Activated CD8-positive, alpha-beta memory T cell treated with anti-CD3 and anti-CD28 coated beads, Interleukin-2, amount 10 ng/mL, durations not matched to agents 7 days and 5 days (primary cell): ENCODE results near the gene PTMA. TPM values are rescaled to one million over a fixed set of nuclear protein-coding genes. Genes with fewer than 3 reads are reported as not detected.
"Not testable (repeated sequence)": the region's sequence is repeated elsewhere in the genome, so short reads cannot be mapped to it uniquely, and the experiment has no call there.

Source experiments
- ATAC-seq: fragments of 150-1000 bp; cut with Tn5 transposase; one replicate; pipeline ENCODE4 v1.10.0; 2021; ENCODE audit warnings: moderate library complexity
- CTCF ChIA-PET: fragments of 350-600 bp; sonication (Branson Sonifier 250); formaldehyde crosslinking; loops from one replicate; lab custom pipeline; 2021; ENCODE audit warnings: antibody characterized with exemption; lab: Charles Lee
- DNase-seq: peaks from one replicate; pipeline ENCODE4 v3.0.0-alpha.2; 2020
- H3K27ac Mint-ChIP-seq: one replicate; pipeline ENCODE4 v1.8.0; 2021; ENCODE audit warnings: mild to moderate bottlenecking, mixed read lengths
- H3K27me3 Mint-ChIP-seq: one replicate; pipeline ENCODE4 v1.8.0; 2021; ENCODE audit warnings: mixed read lengths
- H3K36me3 Mint-ChIP-seq: one replicate; pipeline ENCODE4 v1.8.0; 2021; ENCODE audit warnings: mild to moderate bottlenecking, mixed read lengths
- H3K4me1 Mint-ChIP-seq: one replicate; pipeline ENCODE4 v1.8.0; 2021; ENCODE audit warnings: mixed read lengths
- H3K4me3 Mint-ChIP-seq: one replicate; pipeline ENCODE4 v1.8.0; 2021; ENCODE audit warnings: mild to moderate bottlenecking, moderate library complexity, mixed read lengths
- H3K9me3 Mint-ChIP-seq: one replicate; pipeline ENCODE4 v1.8.0; 2022; ENCODE audit warnings: low read depth, mixed read lengths
- total RNA-seq, 2 experiments: library from RNA; stranded (reverse); gene quantifications; one replicate each; pipeline ENCODE4 v1.2.3, GENCODE V29; 2021

The PTMA gene, protein sequence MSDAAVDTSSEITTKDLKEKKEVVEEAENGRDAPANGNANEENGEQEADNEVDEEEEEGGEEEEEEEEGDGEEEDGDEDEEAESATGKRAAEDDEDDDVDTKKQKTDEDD
- 1,000 to 10,000 TPM; 1,489 to 1,775 TPM for total RNA-seq

DNA sequence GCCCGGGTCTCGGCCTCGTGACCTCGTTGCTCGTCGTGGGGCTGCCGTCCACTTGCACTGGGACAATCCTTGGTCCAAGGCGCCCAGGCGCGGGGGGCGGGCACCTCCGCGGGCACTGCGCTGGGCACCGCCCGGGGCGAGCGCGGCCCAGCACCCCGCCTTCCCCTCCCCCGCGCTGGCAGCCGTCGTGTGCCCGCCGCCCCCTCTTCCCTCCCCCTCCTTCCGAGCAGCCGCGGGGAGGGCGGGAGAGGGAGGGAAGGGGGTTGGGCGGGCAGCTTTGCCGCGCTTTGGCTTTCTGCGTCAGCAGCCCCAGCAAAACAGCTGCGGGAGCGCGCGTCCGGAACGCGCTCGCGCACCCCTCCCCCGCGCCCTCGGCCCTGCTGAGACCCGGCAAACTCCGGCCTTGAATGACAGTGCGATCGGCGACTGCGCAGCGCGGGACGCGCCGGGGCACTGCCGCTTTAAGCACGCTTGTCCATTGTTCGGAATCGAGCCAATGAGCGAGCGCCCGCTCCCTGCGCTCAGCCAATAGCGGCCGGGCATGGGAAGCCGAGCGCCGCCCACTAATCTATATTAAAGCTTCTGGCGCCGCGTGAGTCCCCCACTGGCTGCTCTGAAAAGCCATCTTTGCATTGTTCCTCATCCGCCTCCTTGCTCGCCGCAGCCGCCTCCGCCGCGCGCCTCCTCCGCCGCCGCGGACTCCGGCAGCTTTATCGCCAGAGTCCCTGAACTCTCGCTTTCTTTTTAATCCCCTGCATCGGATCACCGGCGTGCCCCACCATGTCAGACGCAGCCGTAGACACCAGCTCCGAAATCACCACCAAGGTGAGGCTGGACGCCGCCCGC is at the start of gene PTMA:
Gene PTMA (plus strand): TSS at position 599 of the 846 bp plus-strand sequence. CDS start 182 bp downstream, at position 781.
- Mint-ChIP-seq H3K27me3 (peaks cover 2% of the 10 kb centered on the region), H3K9me3 (no peaks in the 10 kb centered on the region), H3K27ac (peak within 1 kb of the TSS; percentile 99), H3K36me3 (peaks cover 33% of the 10 kb centered on the region), H3K4me3 (peak within 1 kb of the TSS; percentile 97), H3K4me1 (peaks cover 27% of the 10 kb centered on the region)
- DNase-seq (peak; percentile 100), ATAC-seq (peak; percentile 72)
- CTCF ChIA-PET = interaction anchor here (1.0 to 16.8 kb wide), 6 partner anchors 8 to 102 kb away, joined by 3 to 202 read pairs (median 14); no protein-coding TSS in a partner anchor

DNA sequence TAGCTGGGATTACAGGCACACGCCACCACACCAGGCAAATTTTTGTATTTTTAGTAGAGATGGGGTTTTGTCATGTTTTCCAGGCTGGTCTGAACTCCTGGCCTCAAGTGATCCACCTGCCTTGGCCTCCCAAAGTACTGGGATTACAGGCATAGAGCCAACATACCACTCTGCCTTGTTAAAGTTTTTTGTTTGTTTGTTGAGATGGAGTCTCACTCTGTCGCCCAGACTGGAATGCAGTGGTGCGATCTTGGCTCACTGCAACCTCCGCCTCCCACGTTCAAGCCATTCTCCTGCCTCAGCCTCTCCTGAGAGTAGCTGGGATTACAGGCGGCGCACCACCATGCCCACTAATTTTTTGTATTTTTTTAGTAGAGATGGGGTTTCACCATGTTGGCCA is 48.3 kb upstream of the PTMA start:
- CTCF ChIA-PET = interaction anchor here (2.1 to 4.3 kb wide), 5 partner anchors 13 to 54 kb away, joined by 7 to 38 read pairs (median 12); no protein-coding TSS in a partner anchor
- DNase-seq, H3K9me3 Mint-ChIP-seq, H3K36me3 Mint-ChIP-seq, H3K27me3 Mint-ChIP-seq, H3K4me3 Mint-ChIP-seq, H3K27ac Mint-ChIP-seq, ATAC-seq: not testable (repeated sequence)
- H3K4me1 Mint-ChIP-seq = peaks cover 15% of the 10 kb centered on the region

DNA sequence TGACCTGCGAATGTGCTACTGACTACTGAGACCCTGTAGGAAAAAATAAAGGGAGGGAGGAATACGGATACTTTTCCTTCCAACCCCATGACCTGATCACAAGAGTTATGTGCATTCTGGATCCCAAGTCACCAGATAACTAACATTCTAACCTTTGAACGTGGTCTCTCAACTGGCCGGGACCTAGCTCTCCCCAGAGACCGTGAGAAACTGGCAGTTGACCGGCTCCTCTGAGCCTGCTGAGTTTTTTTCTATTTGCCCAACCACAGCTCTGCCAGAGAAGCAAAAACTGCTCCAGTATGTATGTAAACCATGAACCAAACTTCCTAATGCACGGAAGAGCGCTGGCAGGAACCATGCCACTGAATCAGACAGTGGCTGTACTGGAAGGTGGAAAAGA is 47.5 kb upstream of the PTMA start:
- no peak for DNase-seq
- peaks cover 15% of the 10 kb centered on the region for H3K4me1 Mint-ChIP-seq
- CTCF ChIA-PET = interaction anchor here (0.9 to 4.3 kb wide), 7 partner anchors 12 to 54 kb away, joined by 3 to 38 read pairs (median 7); partner anchors contain the start of gene PTMA
- H3K27me3 Mint-ChIP-seq = no peaks in the 10 kb centered on the region
- H3K27ac Mint-ChIP-seq = no peak overlapping the region
- peaks cover 2% of the 10 kb centered on the region for H3K36me3 Mint-ChIP-seq
- ATAC-seq = no peak
- no peak overlapping the region for H3K4me3 Mint-ChIP-seq
- peaks cover 3% of the 10 kb centered on the region for H3K9me3 Mint-ChIP-seq

DNA sequence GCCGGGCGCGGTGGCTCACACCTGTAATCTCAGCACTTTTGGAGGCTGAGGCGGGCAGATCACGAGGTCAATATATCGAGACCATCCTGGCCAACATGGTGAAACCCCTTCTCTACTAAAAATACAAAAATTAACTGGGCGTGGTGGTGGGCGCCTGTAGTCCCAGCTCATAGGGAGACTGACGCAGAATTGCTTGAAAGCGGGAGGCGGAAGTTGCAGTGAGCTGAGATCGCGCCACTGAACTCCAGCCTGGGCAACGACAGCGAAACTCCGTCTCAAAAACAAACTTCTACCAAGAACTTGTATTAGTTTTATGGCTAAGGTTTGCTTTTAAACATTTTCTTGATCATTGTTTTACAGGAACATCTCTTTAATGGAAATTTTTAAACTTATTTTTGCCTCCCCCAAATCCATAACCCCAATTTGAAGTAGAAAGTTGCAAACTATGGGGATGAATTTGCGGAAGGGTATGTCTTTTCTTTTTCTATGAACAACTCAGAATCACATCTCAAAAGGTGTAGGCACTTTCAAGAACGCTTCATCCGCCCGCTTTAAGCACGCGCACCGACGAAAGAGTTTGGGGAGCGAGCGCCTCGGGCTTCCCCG is 46.8 kb upstream of the PTMA start:
- peaks cover 15% of the 10 kb centered on the region for H3K4me1 Mint-ChIP-seq
- peaks cover 2% of the 10 kb centered on the region for H3K36me3 Mint-ChIP-seq
- peak overlapping the region; percentile 94 for H3K27ac Mint-ChIP-seq
- no peaks in the 10 kb centered on the region for H3K27me3 Mint-ChIP-seq
- ATAC-seq (no peak), DNase-seq (no peak)
- peaks cover 3% of the 10 kb centered on the region for H3K9me3 Mint-ChIP-seq
- peak overlapping the region; percentile 69 for H3K4me3 Mint-ChIP-seq
- CTCF ChIA-PET = interaction anchor here (0.8 to 4.3 kb wide), 9 partner anchors 12 to 48 kb away, joined by 3 to 38 read pairs (median 6); partner anchors contain the start of gene PTMA

DNA sequence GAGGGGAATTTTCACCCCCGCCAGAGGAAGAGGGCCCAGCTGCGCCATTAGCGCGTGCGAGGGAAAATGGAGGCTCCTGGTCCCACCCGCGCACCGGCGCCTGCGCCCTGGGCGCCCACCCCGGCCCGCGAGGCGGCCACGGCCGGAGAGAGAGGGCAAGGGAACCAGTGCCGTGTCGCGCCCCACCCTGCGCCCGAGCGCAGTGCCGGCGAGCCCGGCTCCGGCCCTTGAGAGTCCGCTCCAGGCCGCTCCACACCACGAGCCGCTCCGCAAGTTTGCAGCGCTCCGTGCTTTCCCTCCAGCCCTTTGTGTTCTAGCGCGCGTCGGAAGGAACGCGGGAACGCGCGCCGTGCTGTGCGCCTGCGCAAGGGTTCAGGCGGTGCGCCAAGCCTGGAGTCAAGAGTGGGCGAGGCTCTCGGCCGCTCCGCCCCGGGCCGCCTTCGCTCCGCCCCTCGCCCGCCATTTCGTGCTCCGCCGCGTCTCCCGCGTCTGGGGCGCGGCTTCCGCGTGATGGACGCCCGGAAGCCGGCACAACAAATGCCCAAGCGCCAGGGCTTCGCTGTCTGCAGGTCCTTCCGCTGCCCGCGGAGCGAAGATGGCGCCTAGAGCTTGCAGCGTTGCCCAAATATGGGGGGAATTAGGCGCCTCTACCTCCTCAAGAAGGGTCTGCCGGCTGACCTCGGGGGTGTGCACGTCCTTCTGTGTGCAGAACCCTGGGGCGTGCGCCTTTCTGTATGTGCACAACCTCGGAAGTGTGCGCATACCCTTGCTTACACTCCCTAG is 46.1 kb upstream of the PTMA start:
- Mint-ChIP-seq H3K4me3 (peak overlapping the region; percentile 69), H3K36me3 (peaks cover 2% of the 10 kb centered on the region), H3K4me1 (peaks cover 15% of the 10 kb centered on the region), H3K27me3 (no peaks in the 10 kb centered on the region), H3K9me3 (peaks cover 3% of the 10 kb centered on the region), H3K27ac (peak overlapping the region; percentile 94)
- DNase-seq (peak; percentile 97), ATAC-seq (peak; percentile 95)
- CTCF ChIA-PET = interaction anchor here (0.8 to 4.3 kb wide), 7 partner anchors 11 to 52 kb away, joined by 3 to 38 read pairs (median 7); no protein-coding TSS in a partner anchor

DNA sequence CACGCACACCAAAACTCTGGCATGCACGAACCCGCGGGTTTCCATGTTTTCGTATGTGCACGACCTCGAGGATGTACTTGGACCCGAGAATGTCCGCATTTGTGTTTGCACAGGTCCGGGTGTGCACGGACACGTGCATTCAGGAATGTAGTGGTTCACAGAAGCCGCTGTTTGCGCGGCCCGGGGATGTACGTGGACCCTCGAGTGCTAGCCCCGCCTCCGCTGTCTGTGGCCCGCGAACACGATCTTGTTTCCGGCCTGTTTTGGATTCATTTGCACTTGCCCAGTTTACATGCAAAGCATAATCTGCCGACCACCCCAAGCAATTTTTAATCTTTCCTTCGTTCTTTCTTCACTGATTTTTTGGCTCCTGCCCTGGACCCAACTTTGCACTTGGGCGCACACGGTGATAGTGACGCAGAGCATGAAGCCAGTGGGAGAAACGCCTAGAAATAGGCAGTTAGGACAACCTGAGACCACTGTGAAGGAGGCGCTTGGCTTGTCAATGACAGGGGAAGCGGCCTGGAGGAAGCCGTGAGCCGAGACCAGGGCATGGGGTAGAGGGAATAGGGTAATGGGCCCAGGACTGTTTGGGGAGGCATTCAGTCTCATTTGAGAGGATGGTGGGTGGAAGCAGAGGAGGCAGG is 45.4 kb upstream of the PTMA start:
- Mint-ChIP-seq H3K4me3 (peak overlapping the region; percentile 69), H3K4me1 (peaks cover 15% of the 10 kb centered on the region), H3K27me3 (no peaks in the 10 kb centered on the region), H3K9me3 (peaks cover 3% of the 10 kb centered on the region), H3K27ac (peak overlapping the region; percentile 94), H3K36me3 (peaks cover 2% of the 10 kb centered on the region)
- no peak for ATAC-seq
- no peak for DNase-seq
- CTCF ChIA-PET = interaction anchor here (1.0 to 4.3 kb wide), 6 partner anchors 10 to 51 kb away, joined by 3 to 38 read pairs (median 8); no protein-coding TSS in a partner anchor

DNA sequence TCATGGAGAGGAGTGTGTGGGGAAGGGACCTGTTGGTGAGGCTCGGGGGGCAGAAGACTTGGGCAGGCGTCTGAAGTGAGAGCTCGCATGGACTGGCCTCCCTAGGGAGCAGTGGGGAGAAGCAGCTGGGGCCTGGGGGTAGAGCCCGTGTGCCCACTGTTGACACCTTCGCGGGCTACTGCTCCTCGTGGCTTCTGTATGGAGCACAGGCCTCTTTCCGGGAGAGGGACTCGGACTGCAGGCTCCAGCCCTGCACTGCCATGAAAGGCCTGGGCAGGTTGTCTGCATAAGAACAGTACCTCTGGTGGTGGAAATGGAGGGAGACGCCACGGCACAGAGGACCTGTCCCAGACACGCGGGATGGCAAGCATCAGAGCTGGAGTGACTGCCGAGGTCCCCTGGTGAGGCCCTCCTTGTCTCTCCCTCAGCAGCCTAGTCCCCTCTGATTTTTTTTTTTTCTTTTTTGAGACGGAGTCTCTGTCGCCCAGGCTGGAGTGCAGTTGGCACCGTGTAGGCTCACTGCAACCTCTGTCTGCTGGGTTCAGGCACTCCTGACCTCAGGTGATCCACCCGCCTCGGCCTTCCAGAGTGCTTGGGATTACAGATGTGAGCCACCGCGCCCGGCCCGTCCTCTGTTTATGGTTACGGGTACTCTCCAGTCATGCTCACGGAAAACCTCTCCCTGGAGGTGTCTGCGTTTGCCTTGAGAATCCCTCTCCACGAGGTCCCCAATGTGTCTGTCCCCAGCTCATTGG is 44.7 kb upstream of the PTMA start:
- CTCF ChIA-PET = interaction anchor here (0.8 to 4.3 kb wide), 5 partner anchors 10 to 52 kb away, joined by 3 to 38 read pairs (median 4); no protein-coding TSS in a partner anchor
- H3K36me3 Mint-ChIP-seq = peaks cover 2% of the 10 kb centered on the region
- no peak overlapping the region for H3K4me3 Mint-ChIP-seq
- peaks cover 15% of the 10 kb centered on the region for H3K4me1 Mint-ChIP-seq
- DNase-seq = no peak
- H3K27me3 Mint-ChIP-seq = no peaks in the 10 kb centered on the region
- no peak for ATAC-seq
- H3K9me3 Mint-ChIP-seq = peaks cover 3% of the 10 kb centered on the region
- no peak overlapping the region for H3K27ac Mint-ChIP-seq

DNA sequence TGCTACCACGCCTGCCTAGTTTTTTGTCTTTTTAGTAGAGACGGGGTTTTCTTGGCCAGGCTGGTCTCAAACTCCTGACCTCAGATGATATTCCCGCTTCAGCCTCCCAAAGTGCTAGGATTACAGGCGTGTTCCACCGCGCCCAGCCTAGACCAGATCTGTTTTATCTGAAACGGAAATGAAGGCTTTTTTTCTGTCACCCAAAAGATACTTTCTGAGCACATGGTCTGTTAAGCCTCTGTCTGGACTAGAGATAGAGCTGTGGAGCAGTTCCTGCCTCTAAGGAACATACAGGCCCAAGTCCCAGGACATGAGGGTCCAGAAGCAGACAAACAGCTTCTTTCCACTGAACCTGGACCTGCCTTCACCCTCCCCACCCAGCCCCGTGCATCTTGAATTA is 43.6 kb upstream of the PTMA start:
- ATAC-seq (no peak), DNase-seq (no peak)
- peaks cover 2% of the 10 kb centered on the region for H3K36me3 Mint-ChIP-seq
- peaks cover 15% of the 10 kb centered on the region for H3K4me1 Mint-ChIP-seq
- H3K4me3 Mint-ChIP-seq = no peak overlapping the region
- H3K27ac Mint-ChIP-seq = no peak overlapping the region
- H3K9me3 Mint-ChIP-seq = peaks cover 3% of the 10 kb centered on the region
- CTCF ChIA-PET = interaction anchor here (0.8 to 2.2 kb wide), 4 partner anchors 10 to 50 kb away, joined by 4 to 18 read pairs (median 9); no protein-coding TSS in a partner anchor
- no peaks in the 10 kb centered on the region for H3K27me3 Mint-ChIP-seq

DNA sequence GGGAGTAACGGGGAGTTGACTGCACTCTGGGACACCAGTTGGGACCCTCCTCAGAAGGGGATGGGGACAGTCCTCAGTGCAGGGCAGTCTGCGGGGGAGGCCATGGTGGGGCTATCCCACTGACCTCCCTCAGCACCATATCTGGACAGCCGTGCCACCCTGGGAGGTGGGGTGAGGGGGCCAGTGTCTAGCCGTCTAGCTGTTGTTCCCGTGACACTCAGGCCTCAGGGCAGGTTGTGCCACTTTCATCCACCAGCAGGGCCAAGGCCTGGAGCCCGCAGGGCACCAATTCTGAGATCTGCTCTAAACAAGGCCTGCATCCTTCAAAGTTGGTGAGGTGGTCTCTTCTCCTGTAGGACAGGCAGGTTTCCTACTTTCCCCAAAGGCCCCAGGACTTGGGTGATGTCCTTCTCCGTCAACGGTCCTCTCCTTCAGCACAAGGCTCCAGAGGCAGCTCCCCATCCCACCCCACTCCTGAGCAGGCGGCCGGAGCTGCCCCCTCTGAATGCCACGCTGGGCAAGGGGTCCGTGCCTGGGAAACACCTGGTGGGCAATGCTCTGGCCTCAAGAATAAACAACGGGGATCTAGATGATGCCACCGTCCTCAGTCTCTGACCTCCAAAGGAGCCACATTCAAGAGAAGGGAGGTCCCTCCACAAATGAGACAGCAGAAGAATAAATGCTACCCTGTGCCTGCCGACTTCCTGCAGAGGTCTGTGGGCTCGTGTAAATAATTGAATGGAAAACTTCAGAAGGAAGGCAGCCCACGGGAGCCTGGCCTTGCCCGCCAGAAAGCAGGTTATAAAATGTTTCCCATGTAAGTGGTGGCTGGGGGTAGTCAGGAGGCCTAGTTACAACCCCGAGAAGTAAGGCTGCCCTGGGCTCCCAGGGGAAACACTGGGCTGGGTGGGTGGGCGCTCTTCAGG is 42.8 kb upstream of the PTMA start:
- CTCF ChIA-PET = interaction anchor here (0.8 to 2.2 kb wide), 4 partner anchors 10 to 49 kb away, joined by 4 to 18 read pairs (median 9); no protein-coding TSS in a partner anchor
- Mint-ChIP-seq H3K4me1 (peaks cover 15% of the 10 kb centered on the region), H3K27ac (no peak overlapping the region), H3K4me3 (no peak overlapping the region), H3K36me3 (peaks cover 2% of the 10 kb centered on the region), H3K9me3 (peaks cover 2% of the 10 kb centered on the region), H3K27me3 (no peaks in the 10 kb centered on the region)
- DNase-seq = no peak
- ATAC-seq = no peak

DNA sequence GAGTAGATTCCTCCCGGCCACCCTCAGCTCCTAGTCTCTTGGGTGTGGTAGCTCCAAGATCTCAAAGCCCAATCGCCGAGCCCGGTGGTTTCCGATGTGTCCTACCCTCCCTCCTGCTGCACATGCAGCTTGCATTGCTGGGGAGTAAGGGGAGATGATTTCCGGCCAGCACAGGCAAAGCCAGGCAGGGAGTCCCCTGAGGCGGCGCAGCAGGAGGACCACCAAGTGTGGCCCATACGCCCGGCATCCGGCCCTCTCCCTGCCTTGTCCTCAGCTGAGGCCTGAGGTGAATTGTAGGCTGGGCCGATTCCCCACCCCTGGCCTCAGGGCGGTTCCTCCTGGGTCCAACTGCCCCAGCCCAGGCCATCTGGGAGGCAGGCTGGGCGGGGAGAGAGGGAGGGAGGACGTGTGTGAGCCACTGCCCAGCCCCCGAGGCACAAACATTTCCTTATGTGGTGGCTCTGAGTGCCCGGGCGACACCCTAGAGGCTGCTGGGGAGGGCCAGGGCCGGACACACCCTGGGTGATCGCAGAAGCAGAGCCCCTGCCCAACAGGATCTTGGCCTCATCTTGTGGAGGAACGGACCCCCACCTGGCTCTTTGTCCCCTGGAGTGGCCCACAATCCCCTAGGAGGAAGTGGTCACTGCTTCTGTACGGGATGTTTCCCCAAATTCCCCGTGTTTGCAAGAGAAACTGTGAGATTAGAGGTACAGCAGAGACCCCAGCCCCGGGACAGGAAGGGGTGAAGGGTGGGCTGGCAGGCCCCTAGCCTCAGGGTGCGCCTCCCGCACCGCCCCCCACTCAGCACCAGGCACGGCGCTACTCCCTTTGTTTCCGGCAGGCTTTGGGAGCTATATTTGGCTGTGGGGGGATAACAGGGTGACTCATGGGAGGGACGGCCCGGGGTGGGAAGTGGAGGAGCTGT is 41.9 kb upstream of the PTMA start:
- ATAC-seq = no peak
- Mint-ChIP-seq H3K9me3 (no peaks in the 10 kb centered on the region), H3K36me3 (no peaks in the 10 kb centered on the region), H3K27me3 (no peaks in the 10 kb centered on the region), H3K27ac (no peak overlapping the region), H3K4me3 (no peak overlapping the region), H3K4me1 (peaks cover 12% of the 10 kb centered on the region)
- no peak for DNase-seq
- CTCF ChIA-PET = interaction anchor here (1.2 to 2.2 kb wide), 4 partner anchors 9 to 53 kb away, joined by 4 to 18 read pairs (median 8); no protein-coding TSS in a partner anchor
